ENCODE data around the gene CHD6.

GRCh38 chr20:41649489-41649888 lies 31.3 kb upstream of the CHD6 start:
- TF ChIP-seq CTCF (IDR thresholded peaks at IDR 0.05) (no peak), EP300 (IDR thresholded peaks at IDR 0.05) (no peak), POLR2A (IDR thresholded peaks at IDR 0.05) (no peak)

Data from sigmoid colon (tissue), 4 donors.